Measurements from ENCODE around the gene HAP1. TPM values are rescaled to one million over a fixed set of nuclear protein-coding genes. Genes with fewer than 3 reads are reported as not detected.
A peak's percentile ranks its signal among the peaks of the same experiment; 100 is the strongest.

Gene HAP1
- total and polyA plus RNA-seq, 2 donors (not counting 1 experiment from before 2014, with no cell fraction given), result 0.02 to 0.17 TPM

DNA sequence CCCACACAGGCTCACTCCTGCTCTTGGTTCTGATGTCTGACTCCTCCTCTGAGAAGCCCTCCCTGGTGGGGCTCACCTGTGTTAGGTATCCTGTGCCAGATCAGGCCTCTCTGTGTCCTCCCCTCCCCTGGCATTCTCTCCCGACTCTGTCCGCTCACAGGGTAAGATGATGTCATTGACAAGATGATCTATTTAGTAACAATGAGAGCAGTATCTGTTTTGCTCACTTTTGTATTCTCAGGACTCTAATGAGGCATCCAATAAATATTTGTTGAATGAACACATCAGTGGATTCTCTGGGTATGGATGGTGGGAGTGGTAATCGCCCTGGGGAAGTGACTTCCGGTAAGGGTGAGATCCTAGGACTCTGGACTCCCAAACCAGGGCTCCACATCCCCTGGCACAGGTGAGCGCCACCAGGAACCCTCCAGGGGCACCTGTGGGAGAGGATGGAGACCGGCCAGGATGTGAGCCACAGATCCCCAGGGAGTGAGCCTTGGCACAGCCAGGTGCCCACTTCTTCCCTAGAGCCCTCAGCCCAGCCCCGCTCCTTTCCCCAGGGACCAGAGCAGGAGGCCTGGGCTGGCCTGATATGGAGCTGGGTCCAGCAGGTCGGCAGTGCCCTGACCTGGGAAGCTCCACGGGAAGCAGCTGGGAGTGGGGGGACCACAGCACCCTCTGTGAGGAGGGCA lies 5.4 kb upstream of the HAP1 start:
- no peak overlapping the region for H2AFZ ChIP-seq (ENCODE audit: low read length)
- TF ChIP-seq EZH2 (IDR thresholded peaks at IDR 0.05; ENCODE audit: low read length, missing control alignments), result no peak
- TF ChIP-seq, protein P1, sequence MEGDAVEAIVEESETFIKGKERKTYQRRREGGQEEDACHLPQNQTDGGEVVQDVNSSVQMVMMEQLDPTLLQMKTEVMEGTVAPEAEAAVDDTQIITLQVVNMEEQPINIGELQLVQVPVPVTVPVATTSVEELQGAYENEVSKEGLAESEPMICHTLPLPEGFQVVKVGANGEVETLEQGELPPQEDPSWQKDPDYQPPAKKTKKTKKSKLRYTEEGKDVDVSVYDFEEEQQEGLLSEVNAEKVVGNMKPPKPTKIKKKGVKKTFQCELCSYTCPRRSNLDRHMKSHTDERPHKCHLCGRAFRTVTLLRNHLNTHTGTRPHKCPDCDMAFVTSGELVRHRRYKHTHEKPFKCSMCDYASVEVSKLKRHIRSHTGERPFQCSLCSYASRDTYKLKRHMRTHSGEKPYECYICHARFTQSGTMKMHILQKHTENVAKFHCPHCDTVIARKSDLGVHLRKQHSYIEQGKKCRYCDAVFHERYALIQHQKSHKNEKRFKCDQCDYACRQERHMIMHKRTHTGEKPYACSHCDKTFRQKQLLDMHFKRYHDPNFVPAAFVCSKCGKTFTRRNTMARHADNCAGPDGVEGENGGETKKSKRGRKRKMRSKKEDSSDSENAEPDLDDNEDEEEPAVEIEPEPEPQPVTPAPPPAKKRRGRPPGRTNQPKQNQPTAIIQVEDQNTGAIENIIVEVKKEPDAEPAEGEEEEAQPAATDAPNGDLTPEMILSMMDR (conservative IDR thresholded peaks at IDR 0.05 in 1 of 2, IDR thresholded peaks at IDR 0.05 in 1 of 2; ENCODE audit: low read depth in 1 of 2, low read length in 2 of 2), result no peak
- no peaks in the 10 kb centered on the region for H4K20me1 ChIP-seq (ENCODE audit: control insufficient read depth, extremely low read depth, insufficient read depth, low read length)
- no peaks in the 10 kb centered on the region for H3K36me3 ChIP-seq (ENCODE audit: control insufficient read depth, insufficient read depth, low read length)
- H3K4me3 ChIP-seq (replicated peaks in 1 of 4; ENCODE audit: control extremely low read depth in 1 of 4, insufficient read depth in 1 of 4, low read depth in 3 of 4, low read length in 4 of 4), result no peak overlapping the region
- H3K9ac ChIP-seq (ENCODE audit: insufficient read depth, low read length), result no peak overlapping the region
- H3K4me2 ChIP-seq (ENCODE audit: extremely low read depth, insufficient read depth, low read length), result no peak overlapping the region
- no peaks in the 10 kb centered on the region for H3K9me3 ChIP-seq (ENCODE audit: control insufficient read depth, insufficient read depth, low read depth, low read length)
- peaks cover 23% of the 10 kb centered on the region for H3K27me3 ChIP-seq (ENCODE audit: control insufficient read depth, insufficient read depth, low read length)
- no peaks in the 10 kb centered on the region for H3K79me2 ChIP-seq (ENCODE audit: control insufficient read depth, insufficient read depth, low read length)
- peak in 1 of 2 donors; percentile 50 for DNase-seq (ENCODE audit: low read depth in 2 of 2)
- no peak overlapping the region for H3K27ac ChIP-seq (ENCODE audit: insufficient read depth, low read length)
- H3K4me1 ChIP-seq (ENCODE audit: control insufficient read depth, extremely low read depth, insufficient read depth, low read length), result no peaks in the 10 kb centered on the region

- Histone ChIP-seq H3K9ac (ENCODE audit: insufficient read depth, low read length) (no peak overlapping the region), H3K4me2 (ENCODE audit: extremely low read depth, insufficient read depth, low read length) (no peak overlapping the region), H2AFZ (ENCODE audit: low read length) (no peak overlapping the region)
Observed at GRCh38 chr17:41738801-41739112, 4.3 kb upstream of the HAP1 start.

DNA sequence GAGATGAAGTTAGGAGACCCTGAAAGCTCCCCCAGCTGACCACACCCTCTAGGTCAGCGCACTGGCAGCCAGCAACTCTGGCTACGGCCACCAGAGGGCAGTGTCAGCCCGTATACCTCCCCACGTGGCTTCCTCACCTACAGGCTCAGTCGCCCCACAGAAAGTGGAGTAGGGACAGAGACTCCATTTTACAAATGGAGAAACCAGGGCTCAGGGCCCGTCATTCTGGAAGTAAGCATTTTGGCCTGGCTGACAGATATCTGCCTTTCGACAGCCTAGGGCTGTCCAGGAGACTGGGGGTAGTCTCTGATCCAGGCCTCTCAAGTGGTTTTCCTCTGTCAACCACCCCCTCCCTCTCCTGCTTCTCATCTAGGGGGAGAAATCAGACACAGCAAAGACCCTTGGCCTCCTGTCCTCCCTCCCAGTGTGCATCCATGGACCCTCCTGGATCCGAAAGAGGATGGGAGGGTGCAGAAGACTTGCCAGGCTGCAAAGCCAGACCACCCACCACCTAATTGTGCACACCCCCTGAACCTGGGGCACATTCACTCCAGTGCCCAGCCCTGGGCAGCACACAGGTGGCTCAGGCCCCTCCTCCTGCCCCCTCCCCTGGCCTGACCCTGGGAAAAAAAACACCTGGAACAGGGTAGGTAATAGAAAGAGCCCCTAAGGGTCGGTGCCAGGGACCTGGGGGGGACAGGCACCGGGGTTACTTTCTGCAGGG lies 3.8 kb upstream of the HAP1 start:
- Histone ChIP-seq H3K4me2 (ENCODE audit: extremely low read depth, insufficient read depth, low read length) (no peak overlapping the region), H3K79me2 (ENCODE audit: control insufficient read depth, insufficient read depth, low read length) (no peaks in the 10 kb centered on the region), H4K20me1 (ENCODE audit: control insufficient read depth, extremely low read depth, insufficient read depth, low read length) (no peaks in the 10 kb centered on the region), H3K36me3 (ENCODE audit: control insufficient read depth, insufficient read depth, low read length) (no peaks in the 10 kb centered on the region), H3K27ac (ENCODE audit: insufficient read depth, low read length) (no peak overlapping the region), H3K4me3 (replicated peaks in 1 of 4; ENCODE audit: control extremely low read depth in 1 of 4, insufficient read depth in 1 of 4, low read depth in 3 of 4, low read length in 4 of 4) (no peak overlapping the region), H3K9me3 (ENCODE audit: control insufficient read depth, insufficient read depth, low read depth, low read length) (no peaks in the 10 kb centered on the region), H2AFZ (ENCODE audit: low read length) (no peak overlapping the region), H3K27me3 (ENCODE audit: control insufficient read depth, insufficient read depth, low read length) (peaks cover 34% of the 10 kb centered on the region), H3K4me1 (ENCODE audit: control insufficient read depth, extremely low read depth, insufficient read depth, low read length) (no peaks in the 10 kb centered on the region), H3K9ac (ENCODE audit: insufficient read depth, low read length) (no peak overlapping the region)
- no peak for TF ChIP-seq EZH2 (IDR thresholded peaks at IDR 0.05; ENCODE audit: low read length, missing control alignments)
- TF ChIP-seq, protein P1 (conservative IDR thresholded peaks at IDR 0.05 in 1 of 2, IDR thresholded peaks at IDR 0.05 in 1 of 2; ENCODE audit: low read depth in 1 of 2, low read length in 2 of 2), result peak; percentile 92 to 95
- peak; percentile 55 to 77 for DNase-seq (ENCODE audit: low read depth in 2 of 2)

More at GRCh38 chr17:41738801-41739112, 4.3 kb upstream of the HAP1 start:
- Histone ChIP-seq H3K4me3 (replicated peaks in 1 of 4; ENCODE audit: control extremely low read depth in 1 of 4, insufficient read depth in 1 of 4, low read depth in 3 of 4, low read length in 4 of 4) (no peak overlapping the region), H3K27ac (ENCODE audit: insufficient read depth, low read length) (no peak overlapping the region), H3K9me3 (ENCODE audit: control insufficient read depth, insufficient read depth, low read depth, low read length) (no peaks in the 10 kb centered on the region), H4K20me1 (ENCODE audit: control insufficient read depth, extremely low read depth, insufficient read depth, low read length) (no peaks in the 10 kb centered on the region), H3K79me2 (ENCODE audit: control insufficient read depth, insufficient read depth, low read length) (no peaks in the 10 kb centered on the region), H3K27me3 (ENCODE audit: control insufficient read depth, insufficient read depth, low read length) (peaks cover 34% of the 10 kb centered on the region), H3K4me1 (ENCODE audit: control insufficient read depth, extremely low read depth, insufficient read depth, low read length) (no peaks in the 10 kb centered on the region), H3K36me3 (ENCODE audit: control insufficient read depth, insufficient read depth, low read length) (no peaks in the 10 kb centered on the region)
- DNase-seq (ENCODE audit: low read depth in 2 of 2), result no peak
- TF ChIP-seq, protein P1 (conservative IDR thresholded peaks at IDR 0.05 in 1 of 2, IDR thresholded peaks at IDR 0.05 in 1 of 2; ENCODE audit: low read depth in 1 of 2, low read length in 2 of 2), result no peak
- TF ChIP-seq EZH2 (IDR thresholded peaks at IDR 0.05; ENCODE audit: low read length, missing control alignments), result no peak

Data from fibroblast of lung (primary cell).